SK-N-SH treated with all-trans-retinoic acid at 6 μM for 48 hours (cell line): Measurements from ENCODE around the gene FAM110A.

Source experiments
- ATAC-seq: fragments of 200-7000 bp; cut with Tn5 transposase; 3 replicates; pipeline ENCODE4 v1.9.1; 2020; ENCODE audit warnings: mild to moderate bottlenecking, moderate library complexity
- ARNTL ChIP-seq: fragments of 450-650 bp; formaldehyde crosslinking; IDR thresholded peaks from 2 replicates; pipeline ENCODE4 v1.5.0; 2020; ENCODE audit warnings: low read depth, mild to moderate bottlenecking, moderate library complexity, borderline replicate concordance
- BACH2 ChIP-seq: fragments of 250-450 bp; sonication (Bioruptor Pico); IDR thresholded peaks from 2 replicates; pipeline ENCODE4 v1.9.0; 2021; ENCODE audit warnings: mild to moderate bottlenecking, borderline replicate concordance
- CSDC2 ChIP-seq: fragments of 250-450 bp; sonication (Bioruptor Pico); IDR thresholded peaks from 2 replicates; pipeline ENCODE4 v1.5.0; 2020; ENCODE audit warnings: mild to moderate bottlenecking, moderate library complexity
- ESRRG ChIP-seq: fragments of 250-450 bp; sonication (Bioruptor Pico); IDR thresholded peaks from 2 replicates; pipeline ENCODE4 v1.6.1; 2021; ENCODE audit warnings: mild to moderate bottlenecking
- GLIS3 ChIP-seq: fragments of 250-450 bp; sonication (Bioruptor Pico); IDR thresholded peaks from 2 replicates; pipeline ENCODE4 v1.5.0; 2020; ENCODE audit warnings: mild to moderate bottlenecking, moderate library complexity
- ISL1 ChIP-seq: fragments of 250-450 bp; sonication (Bioruptor Pico); IDR thresholded peaks from 2 replicates; pipeline ENCODE4 v2.1.2; 2022; ENCODE audit warnings: mild to moderate bottlenecking, moderate library complexity
- OSR1 ChIP-seq: fragments of 250-450 bp; sonication (Bioruptor Pico); IDR thresholded peaks from 2 replicates; pipeline ENCODE4 v1.8.0; 2022; ENCODE audit warnings: moderate library complexity, mild to moderate bottlenecking, inconsistent platforms
- PPARA ChIP-seq: fragments of 250-450 bp; sonication (Bioruptor Pico); IDR thresholded peaks from 2 replicates; pipeline ENCODE4 v1.5.0; 2020; ENCODE audit warnings: mild to moderate bottlenecking, borderline replicate concordance
- TCF4 ChIP-seq: fragments of 250-450 bp; sonication (Bioruptor Pico); IDR thresholded peaks from 2 replicates; pipeline ENCODE4 v1.8.0; 2021; ENCODE audit warnings: mild to moderate bottlenecking, moderate library complexity, borderline replicate concordance
- TOX ChIP-seq: fragments of 250-450 bp; sonication (Bioruptor Pico); IDR thresholded peaks from 2 replicates; pipeline ENCODE4 v1.8.0; 2021; ENCODE audit warnings: mild to moderate bottlenecking, moderate library complexity, borderline replicate concordance
- TSHZ2 ChIP-seq: fragments of 250-450 bp; sonication (Bioruptor Pico); IDR thresholded peaks from 2 replicates; pipeline ENCODE4 v1.5.0; 2020; ENCODE audit warnings: mild to moderate bottlenecking, moderate library complexity
- ZC3H10 ChIP-seq: fragments of 250-450 bp; sonication (Bioruptor Pico); IDR thresholded peaks from 2 replicates; pipeline ENCODE4 v1.5.1; 2021; ENCODE audit warnings: mild to moderate bottlenecking, moderate library complexity
- ZFP3 ChIP-seq: fragments of 250-450 bp; sonication (Bioruptor Pico); IDR thresholded peaks from 2 replicates; pipeline ENCODE4 v1.5.0; 2020; ENCODE audit warnings: mild to moderate bottlenecking, moderate library complexity
- ZFP30 ChIP-seq: fragments of 450-650 bp; formaldehyde crosslinking; IDR thresholded peaks from 2 replicates; pipeline ENCODE4 v1.5.0; 2022; ENCODE audit warnings: mild to moderate bottlenecking, moderate library complexity
- ZNF565 ChIP-seq: fragments of 450-650 bp; formaldehyde crosslinking; conservative IDR thresholded peaks from 2 replicates; pipeline ENCODE4 v1.5.0; 2020; ENCODE audit warnings: low read depth, mild to moderate bottlenecking, moderate library complexity
- ZNF70 ChIP-seq: fragments of 450-650 bp; formaldehyde crosslinking; IDR thresholded peaks from 2 replicates; pipeline ENCODE4 v1.5.0; 2020; ENCODE audit warnings: mild to moderate bottlenecking, moderate library complexity
- ZNF8 ChIP-seq: fragments of 450-650 bp; formaldehyde crosslinking; IDR thresholded peaks from 2 replicates; pipeline ENCODE4 v1.5.0; 2020; ENCODE audit warnings: mild to moderate bottlenecking, moderate library complexity
- TF ChIP-seq, protein P1 (sequence below): fragments of 250-450 bp; sonication (Bioruptor Pico); IDR thresholded peaks from 2 replicates; pipeline ENCODE4 v1.8.0; 2021; ENCODE audit warnings: low read depth, mild to moderate bottlenecking, moderate library complexity, borderline replicate concordance
- TF ChIP-seq, protein P2 (sequence below): fragments of 250-450 bp; sonication (Bioruptor Pico); IDR thresholded peaks from 2 replicates; pipeline ENCODE4 v1.5.1; 2021; ENCODE audit warnings: mild to moderate bottlenecking, moderate library complexity
- TF ChIP-seq, protein P3 (sequence below): fragments of 250-450 bp; sonication (Bioruptor Pico); IDR thresholded peaks from 2 replicates; pipeline ENCODE4 v1.5.1; 2020; ENCODE audit warnings: low read depth, mild to moderate bottlenecking, moderate library complexity

The FAM110A gene

DNA sequence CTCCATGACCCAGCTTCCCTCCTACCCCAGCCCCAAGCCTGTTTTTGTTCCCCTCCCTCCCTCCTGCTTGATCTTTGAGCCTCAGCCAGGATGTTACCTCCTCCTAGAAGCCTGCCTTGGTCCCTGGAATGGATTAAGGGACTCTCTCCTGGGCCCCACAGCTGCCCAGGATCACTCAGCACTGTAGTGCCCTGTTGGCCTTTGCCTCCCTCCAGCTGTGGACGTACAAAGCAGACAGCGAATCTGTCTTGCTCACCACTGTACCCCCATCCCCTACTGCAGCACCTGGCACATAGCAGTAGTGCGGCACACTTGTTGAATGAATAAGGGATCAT, 11.8 kb upstream of the FAM110A start:
- no peak for ATAC-seq
- TF ChIP-seq ARNTL (CRISPR knock-in tag) (no peak), ZNF565 (CRISPR knock-in tag) (no peak), GLIS3 (no peak), ZNF70 (CRISPR knock-in tag) (no peak)

- no peak for ATAC-seq
- TF ChIP-seq OSR1 (CRISPR knock-in tag) (no peak), ISL1 (no peak), ZNF70 (CRISPR knock-in tag) (no peak), ZFP30 (CRISPR knock-in tag) (no peak)
These were observed 10.6 kb upstream of the FAM110A start for GRCh38 chr20:822651-823573.

- TF ChIP-seq TOX (CRISPR knock-in tag) (no peak), ZNF565 (CRISPR knock-in tag) (no peak), ISL1 (no peak), CSDC2 (no peak), ZNF8 (CRISPR knock-in tag) (no peak), ARNTL (CRISPR knock-in tag) (no peak), ZFP30 (CRISPR knock-in tag) (no peak), ESRRG (CRISPR knock-in tag) (no peak), ZC3H10 (CRISPR knock-in tag) (no peak), OSR1 (CRISPR knock-in tag) (no peak), TSHZ2 (CRISPR knock-in tag) (no peak), ZFP3 (CRISPR knock-in tag) (no peak), BACH2 (CRISPR knock-in tag) (no peak), PPARA (CRISPR knock-in tag) (no peak)
- TF ChIP-seq, protein P1, sequence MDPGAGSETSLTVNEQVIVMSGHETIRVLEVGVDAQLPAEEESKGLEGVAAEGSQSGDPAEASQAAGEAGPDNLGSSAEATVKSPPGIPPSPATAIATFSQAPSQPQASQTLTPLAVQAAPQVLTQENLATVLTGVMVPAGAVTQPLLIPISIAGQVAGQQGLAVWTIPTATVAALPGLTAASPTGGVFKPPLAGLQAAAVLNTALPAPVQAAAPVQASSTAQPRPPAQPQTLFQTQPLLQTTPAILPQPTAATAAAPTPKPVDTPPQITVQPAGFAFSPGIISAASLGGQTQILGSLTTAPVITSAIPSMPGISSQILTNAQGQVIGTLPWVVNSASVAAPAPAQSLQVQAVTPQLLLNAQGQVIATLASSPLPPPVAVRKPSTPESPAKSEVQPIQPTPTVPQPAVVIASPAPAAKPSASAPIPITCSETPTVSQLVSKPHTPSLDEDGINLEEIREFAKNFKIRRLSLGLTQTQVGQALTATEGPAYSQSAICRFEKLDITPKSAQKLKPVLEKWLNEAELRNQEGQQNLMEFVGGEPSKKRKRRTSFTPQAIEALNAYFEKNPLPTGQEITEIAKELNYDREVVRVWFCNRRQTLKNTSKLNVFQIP (CRISPR knock-in tag) = no peak
- TF ChIP-seq, protein P2, sequence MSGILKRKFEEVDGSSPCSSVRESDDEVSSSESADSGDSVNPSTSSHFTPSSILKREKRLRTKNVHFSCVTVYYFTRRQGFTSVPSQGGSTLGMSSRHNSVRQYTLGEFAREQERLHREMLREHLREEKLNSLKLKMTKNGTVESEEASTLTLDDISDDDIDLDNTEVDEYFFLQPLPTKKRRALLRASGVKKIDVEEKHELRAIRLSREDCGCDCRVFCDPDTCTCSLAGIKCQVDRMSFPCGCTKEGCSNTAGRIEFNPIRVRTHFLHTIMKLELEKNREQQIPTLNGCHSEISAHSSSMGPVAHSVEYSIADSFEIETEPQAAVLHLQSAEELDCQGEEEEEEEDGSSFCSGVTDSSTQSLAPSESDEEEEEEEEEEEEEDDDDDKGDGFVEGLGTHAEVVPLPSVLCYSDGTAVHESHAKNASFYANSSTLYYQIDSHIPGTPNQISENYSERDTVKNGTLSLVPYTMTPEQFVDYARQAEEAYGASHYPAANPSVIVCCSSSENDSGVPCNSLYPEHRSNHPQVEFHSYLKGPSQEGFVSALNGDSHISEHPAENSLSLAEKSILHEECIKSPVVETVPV (CRISPR knock-in tag) = no peak
- ATAC-seq = no peak
These were observed 10.0 kb upstream of the FAM110A start for GRCh38 chr20:823574-823902.

GRCh38 chr20:824490-824889, 9.0 kb upstream of the FAM110A start:
- ATAC-seq = no peak
- TF ChIP-seq CSDC2 = no peak
- TF ChIP-seq OSR1 (CRISPR knock-in tag) = no peak
- TF ChIP-seq, protein P2 (CRISPR knock-in tag) = no peak
- no peak for TF ChIP-seq PPARA (CRISPR knock-in tag)
- TF ChIP-seq ZNF70 (CRISPR knock-in tag) = no peak
- TF ChIP-seq GLIS3 = no peak
- no peak for TF ChIP-seq TCF4 (CRISPR knock-in tag)
- TF ChIP-seq TSHZ2 (CRISPR knock-in tag) = no peak
- TF ChIP-seq ESRRG (CRISPR knock-in tag) = no peak
- TF ChIP-seq ISL1 = no peak
- TF ChIP-seq, protein P3, sequence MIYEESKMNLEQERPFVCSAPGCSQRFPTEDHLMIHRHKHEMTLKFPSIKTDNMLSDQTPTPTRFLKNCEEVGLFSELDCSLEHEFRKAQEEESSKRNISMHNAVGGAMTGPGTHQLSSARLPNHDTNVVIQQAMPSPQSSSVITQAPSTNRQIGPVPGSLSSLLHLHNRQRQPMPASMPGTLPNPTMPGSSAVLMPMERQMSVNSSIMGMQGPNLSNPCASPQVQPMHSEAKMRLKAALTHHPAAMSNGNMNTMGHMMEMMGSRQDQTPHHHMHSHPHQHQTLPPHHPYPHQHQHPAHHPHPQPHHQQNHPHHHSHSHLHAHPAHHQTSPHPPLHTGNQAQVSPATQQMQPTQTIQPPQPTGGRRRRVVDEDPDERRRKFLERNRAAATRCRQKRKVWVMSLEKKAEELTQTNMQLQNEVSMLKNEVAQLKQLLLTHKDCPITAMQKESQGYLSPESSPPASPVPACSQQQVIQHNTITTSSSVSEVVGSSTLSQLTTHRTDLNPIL (CRISPR knock-in tag) = no peak
- TF ChIP-seq TOX (CRISPR knock-in tag) = no peak
- TF ChIP-seq ZFP3 (CRISPR knock-in tag) = no peak
- TF ChIP-seq, protein P1 (CRISPR knock-in tag) = no peak
- TF ChIP-seq ARNTL (CRISPR knock-in tag) = no peak
